GM12865 (cell line): Measurements from ENCODE around the gene RBM20.

ENCODE experiments used
- DNase-seq: peaks from one replicate; pipeline ENCODE4 v3.0.0; 2010; ENCODE audit warnings: low read depth
- H3K4me3 ChIP-seq: 2 replicates; pipeline ENCODE4 v1.5.1; 2011; ENCODE audit warnings: mild to moderate bottlenecking, low read depth, low read length, control low read depth
- CTCF ChIP-seq: IDR thresholded peaks from 2 replicates; pipeline ENCODE4 v1.5.1; 2011; ENCODE audit warnings: low read length, control low read depth, low read depth, inconsistent platforms; ENCODE audit not compliant: insufficient read depth; ENCODE audit errors: missing control alignments

The RBM20 gene

DNA sequence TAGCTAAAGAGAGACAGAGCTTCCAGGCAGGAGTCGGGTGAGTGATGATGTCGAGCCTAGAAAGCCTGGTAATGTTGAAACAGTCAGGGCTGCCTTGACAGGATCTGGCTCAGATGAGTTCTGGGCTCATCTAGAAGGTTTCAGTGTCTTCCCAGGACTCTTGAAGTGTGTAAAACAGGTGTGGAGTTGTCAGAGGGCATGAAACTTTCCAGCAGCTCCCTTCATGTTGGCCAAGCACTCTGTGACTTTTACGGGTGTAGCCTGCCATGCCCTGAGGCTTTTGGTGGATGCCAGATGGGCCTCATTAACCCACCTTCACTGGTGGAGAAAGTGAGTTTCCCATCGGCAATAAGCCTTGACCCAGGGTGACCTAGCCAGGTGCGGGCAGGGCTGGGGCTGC is 161.2 kb downstream of the RBM20 start:
- TF ChIP-seq CTCF = no peak
- no peak overlapping the region for H3K4me3 ChIP-seq
- DNase-seq = no peak

GRCh38 chr10:110806335-110806734 is 162.2 kb downstream of the RBM20 start:
- H3K4me3 ChIP-seq = no peak overlapping the region
- DNase-seq = no peak
- TF ChIP-seq CTCF = no peak

- no peak overlapping the region for H3K4me3 ChIP-seq
- DNase-seq = no peak
- TF ChIP-seq CTCF = no peak
Measured at GRCh38 chr10:110808123-110808522, 164.0 kb downstream of the RBM20 start.

DNA sequence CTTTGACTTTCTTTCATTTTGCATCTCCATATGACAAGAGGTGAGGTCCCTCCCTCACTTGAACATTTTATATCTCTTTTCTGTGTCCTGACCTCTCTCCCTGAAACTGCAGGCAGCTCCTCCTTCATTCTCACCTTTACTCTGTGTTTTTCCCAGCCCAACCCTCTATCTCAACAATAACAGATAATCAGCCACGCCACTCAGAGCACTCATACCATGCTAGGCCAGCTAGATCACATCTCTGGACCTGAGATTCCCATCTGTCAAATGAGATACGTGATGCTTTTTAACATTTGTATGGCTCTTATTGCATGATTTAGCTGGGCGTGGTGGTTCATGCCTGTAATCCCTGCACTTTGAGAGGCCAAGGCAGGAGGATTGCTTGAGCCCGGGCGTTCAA is 164.5 kb downstream of the RBM20 start:
- no peak for TF ChIP-seq CTCF
- no peak overlapping the region for H3K4me3 ChIP-seq
- DNase-seq = no peak

DNA sequence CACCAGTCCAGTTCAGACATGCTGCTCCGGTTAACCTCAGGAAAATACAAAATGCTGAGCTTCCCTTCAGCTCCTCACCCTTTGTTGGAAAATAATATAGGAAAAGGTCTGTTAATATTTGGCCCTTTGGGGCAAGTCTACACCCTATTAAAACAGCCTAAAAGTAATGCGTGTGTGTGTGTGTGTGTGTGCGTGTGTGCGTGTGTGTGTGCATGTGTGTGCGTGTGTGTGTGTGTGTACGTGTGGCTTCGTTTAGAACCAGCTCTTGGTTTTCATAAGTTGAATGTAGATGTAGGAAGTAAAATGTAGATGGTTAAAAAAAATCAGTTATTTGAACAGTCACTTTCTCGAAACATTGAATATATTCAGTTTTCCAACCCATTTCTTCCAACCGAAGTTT is 166.5 kb downstream of the RBM20 start:
- DNase-seq = no peak
- TF ChIP-seq CTCF = no peak

DNA sequence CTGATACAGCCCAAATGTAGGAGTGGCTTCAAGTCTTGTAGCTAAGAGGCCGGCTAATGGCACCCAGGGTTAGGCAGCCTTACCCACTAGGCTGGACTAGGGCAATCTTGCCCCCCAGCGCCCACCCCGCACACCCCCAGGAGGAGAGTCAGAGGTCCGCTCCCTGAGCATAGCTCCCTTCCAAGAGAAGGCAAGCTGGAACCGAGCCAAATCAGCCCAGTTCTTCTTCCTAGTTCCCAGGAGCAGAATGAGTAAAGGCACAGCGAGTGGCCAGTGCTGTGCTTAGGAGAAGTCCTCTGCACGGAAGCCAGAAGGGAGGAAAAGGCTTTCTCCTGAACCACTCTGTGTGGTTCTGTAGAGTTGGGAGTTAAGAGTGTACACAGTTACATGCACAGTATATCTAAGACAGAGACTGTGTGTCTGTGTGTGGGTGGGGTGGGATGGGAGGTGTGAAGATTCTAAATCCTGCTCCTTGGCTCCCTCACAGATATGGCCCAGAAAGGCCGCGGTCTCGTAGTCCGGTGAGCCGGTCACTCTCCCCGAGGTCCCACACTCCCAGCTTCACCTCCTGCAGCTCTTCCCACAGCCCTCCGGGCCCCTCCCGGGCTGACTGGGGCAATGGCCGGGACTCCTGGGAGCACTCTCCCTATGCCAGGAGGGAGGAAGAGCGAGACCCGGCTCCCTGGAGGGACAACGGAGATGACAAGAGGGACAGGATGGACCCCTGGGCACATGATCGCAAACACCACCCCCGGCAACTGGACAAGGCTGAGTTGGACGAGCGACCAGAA is 167.8 kb downstream of the RBM20 start:
- no peak overlapping the region for H3K4me3 ChIP-seq
- DNase-seq = no peak
- no peak for TF ChIP-seq CTCF

More for the DNA sequence above, 166.5 kb downstream of the RBM20 start:
- H3K4me3 ChIP-seq = no peak overlapping the region

- DNase-seq = no peak
- H3K4me3 ChIP-seq = no peak overlapping the region
- no peak for TF ChIP-seq CTCF
Measured at GRCh38 chr10:110812583-110812982, 168.4 kb downstream of the RBM20 start.
